ENCODE data around the gene SPRR1B.
"Not testable (repeated sequence)": the region's sequence is repeated elsewhere in the genome, so short reads cannot be mapped to it uniquely, and the experiment has no call there.

The SPRR1B gene

DNA sequence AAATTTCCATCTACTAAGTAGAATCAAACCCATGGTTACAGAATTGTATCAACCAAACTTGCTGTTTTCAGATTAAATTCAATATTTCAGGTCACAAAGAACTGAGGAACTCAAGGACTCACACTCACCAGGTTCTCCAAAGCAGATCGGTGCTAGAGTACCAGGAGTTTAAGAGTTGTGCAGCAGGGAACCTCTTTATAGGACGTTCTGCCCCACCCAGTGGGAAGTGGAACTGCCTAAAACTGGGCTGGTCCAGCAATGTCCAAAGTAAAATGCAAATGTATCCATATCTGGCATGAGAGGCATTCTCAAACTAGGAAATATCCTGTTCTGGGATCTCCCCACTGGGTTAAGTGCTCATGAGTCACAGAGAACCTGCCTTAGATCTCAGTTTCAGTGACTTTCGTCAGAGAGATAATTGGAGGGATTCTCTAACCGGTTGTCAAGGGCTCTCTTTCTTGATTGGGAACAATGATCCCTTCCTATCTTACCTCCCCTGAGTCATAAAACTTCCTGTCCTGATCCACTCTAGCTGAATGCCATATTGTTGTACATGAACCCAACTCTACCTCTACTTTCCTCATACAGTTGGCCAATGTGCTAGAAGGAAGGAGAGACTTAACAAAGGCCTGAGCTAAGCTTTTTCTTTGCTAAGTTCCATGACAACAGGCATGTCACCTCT, 10.1 kb downstream of the SPRR1B start, which contains the start of gene SPRR2D:
Gene SPRR2D, minus strand, starts transcription at position 171 of the 682 bp plus-strand sequence. CDS start 774 bp downstream, outside the sequence.
- DNase-seq: no peak

DNA sequence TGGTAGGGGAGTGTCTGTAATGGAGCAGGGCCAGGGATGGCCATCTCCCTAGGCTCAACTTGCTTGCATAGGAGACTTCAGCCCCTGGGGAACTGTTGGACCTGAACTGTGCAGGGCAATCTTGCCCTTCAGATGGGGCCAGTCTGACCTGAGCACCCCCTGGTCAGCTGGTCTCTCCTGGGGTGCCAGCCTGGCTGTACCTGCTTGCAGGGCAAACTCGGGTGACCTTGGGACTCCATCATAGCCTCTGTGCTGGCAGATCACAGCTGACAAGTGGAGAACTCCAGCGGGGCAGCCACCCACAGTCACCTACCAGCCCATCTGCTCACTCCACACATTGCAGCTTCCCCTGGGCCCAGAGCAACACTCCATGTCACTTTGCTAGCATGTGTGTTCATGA, 18.2 kb downstream of the SPRR1B start:
- DNase-seq: no peak

DNA sequence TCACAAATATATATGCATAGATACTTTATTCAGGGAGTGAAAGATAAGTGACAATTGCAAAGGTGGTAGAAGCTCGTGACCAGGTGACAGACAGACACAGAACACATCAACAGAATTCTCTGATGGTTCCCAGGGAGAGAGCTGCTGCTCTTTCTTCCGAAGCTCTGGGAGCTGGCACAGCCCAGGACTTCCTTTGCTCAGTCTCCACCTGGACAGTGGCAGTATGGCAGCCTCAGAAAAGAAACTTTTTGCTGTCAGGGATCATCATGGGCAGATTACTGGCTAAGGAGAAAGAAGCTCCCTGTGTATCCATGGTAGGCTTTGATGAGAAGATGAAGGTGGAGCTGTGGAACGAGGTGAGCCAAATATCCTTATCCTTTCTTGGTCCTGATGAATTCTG, 25.1 kb downstream of the SPRR1B start:
- not testable (repeated sequence) for DNase-seq

DNA sequence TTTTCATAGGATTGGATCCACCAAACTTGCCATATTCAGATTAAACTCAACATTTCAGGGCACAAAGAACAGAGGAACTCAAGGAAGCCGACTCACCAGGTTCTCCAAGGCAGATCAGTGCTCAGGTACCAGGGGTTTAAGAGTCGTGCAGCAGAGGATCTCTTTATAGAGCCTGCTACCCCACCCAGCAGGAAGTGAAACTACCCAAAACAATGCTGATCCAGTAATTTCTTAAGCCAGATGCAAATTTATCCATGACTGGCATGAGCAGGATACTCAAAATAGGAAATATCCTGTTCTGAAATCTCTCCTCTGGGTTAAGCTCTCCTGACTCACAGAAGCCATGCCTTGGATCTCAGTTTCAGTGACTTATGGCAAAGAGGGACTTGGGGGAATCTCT, 26.4 kb downstream of the SPRR1B start, which contains the start of gene SPRR2A:
Gene SPRR2A, minus strand, starts transcription at position 138 of the 400 bp plus-strand sequence. CDS start 777 bp downstream, outside the sequence.
- no peak for DNase-seq

DNA sequence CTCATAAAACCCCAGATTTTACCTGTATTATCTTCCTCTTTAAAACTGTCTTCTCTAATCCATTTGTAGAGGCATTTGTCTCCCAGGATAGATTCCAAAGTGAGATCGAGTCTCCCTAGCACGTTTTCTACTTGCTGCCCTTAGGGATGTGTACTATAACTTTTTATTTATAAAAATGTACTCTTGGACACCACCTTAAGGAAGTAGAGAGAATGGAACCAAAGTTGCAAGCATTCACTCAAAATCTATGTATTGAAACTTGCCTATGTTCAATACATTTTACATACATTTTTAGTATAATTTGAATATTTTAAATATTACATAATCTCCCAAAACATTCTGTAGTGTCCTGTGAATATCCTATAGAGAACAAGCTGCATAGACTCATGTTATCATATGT, 27.2 kb downstream of the SPRR1B start:
- DNase-seq: no peak

DNA sequence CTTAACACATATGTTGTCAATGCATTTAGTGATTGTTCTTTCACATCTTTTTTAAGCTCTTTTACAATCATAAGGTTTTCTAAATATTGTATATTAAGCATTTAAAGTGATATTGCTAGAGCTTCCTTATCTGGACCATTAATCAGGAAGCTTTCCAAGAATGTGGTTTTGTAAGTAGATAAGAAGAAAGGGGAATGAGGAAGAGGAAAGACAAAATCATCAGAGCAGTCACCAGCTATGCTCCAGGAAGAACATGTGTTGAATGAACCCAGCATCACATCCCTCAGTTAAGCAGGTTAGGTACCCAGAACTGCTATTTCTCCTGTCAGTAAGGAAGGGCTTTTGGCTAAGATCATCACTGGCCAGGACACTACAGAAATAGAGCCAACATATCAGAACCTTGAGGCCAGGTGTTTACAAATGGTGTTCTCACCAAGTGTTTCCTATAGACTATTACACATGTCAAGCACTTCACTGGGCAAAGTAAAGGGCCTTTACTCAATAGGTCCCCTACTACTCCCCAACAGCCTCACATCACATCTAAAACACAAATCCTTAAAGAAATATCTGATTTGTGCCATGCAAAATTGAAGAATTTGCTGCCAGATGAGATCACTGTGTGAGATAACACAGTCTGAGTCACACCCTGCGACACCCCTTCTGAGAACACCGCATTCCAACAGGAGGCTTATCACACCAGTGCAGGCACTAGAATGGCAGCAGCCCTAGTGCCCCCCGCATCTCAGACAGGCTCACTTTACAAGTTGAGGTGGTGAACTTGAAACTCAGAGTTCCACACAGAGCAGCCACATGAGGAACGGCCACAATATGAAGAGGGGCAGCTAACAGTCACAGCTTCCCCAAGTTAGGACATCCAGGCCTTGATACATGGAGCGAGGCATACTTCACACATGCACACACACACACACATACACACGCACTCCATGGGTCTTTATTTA, 28.1 kb downstream of the SPRR1B start:
- DNase-seq: no peak

DNA sequence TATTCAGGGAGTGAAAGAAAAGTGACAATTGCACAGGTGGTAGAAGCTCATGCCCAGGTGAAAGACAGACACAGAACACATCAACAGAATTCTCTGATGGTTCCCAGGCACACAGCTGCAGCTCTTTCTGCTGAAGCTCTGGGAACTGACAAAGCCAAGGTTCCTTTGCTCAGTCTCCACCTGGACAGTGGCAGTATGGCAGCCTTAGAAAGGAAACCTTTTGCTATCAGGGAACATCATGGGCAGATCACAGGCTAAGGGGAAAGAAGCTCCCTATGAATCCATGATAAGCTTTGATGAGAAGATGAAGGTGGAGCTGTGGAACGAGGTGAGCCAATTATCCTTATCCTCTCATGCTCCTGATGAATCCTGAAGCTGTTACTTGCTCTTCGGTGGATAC, 39.2 kb downstream of the SPRR1B start:
- DNase-seq: no peak

DNA sequence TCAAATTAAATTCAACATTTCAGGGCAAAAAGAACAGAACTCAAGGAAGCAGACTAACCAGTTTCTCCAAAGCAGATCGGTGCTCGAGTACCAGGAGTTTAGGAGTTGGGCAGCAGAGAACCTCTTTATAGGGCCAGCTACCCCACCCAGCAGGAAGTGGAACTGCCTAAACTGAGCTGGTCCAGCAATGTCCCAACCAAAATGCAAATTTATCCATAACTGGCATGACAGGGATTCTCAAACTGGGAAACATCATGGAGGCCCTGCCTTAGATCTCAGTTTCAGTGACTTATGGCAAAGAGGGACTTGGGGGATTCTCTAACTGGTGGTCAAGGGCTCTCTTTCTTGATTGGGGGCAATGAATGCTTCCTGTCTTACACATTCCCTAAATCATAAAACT, 40.5 kb downstream of the SPRR1B start, which contains the start of gene SPRR2B:
Gene SPRR2B, minus strand, starts transcription at position 101 of the 400 bp plus-strand sequence. CDS start 772 bp downstream, outside the sequence.
- DNase-seq: no peak

DNA sequence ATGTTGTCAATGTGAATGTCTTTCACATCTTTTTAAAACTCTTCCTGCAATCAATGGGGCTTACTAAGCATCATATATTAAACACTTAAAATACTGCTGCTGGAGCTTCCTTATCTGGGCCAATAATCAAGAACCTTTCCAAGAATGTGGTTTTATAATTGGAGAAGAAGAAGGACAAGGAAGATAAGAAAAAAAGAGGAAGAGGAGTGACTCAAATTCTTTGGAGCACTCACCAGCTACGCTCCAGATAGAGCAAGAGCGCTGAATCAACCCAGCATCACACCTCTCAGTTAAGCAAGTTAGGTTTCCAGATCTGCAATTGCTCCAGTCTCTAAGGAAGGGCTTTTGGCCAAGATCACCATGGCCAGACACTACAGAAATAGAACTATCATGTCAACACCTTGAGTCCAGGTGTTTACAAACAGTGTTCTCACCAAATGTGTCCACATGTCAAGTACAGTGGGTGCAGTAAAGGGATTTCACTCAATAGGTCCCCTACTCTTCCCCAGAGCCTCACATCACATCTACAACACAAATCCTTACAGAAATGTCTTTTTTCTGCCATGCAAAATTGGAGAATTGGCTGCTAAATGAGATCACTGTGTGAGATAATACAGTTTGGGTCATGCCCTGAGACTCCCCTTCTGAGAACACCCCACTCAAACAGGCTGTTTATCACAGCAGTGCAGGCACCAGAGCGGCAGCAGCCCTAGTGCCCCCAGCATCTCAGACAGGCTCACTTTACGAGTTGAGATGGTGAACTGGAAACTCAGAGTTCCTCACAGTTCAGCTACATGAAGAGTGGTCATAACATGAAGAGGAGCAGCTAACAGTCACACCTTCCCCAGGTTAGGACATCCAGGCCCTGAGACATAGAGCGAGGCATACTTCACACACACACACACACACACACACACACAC, 42.1 kb downstream of the SPRR1B start:
- no peak for DNase-seq

DNA sequence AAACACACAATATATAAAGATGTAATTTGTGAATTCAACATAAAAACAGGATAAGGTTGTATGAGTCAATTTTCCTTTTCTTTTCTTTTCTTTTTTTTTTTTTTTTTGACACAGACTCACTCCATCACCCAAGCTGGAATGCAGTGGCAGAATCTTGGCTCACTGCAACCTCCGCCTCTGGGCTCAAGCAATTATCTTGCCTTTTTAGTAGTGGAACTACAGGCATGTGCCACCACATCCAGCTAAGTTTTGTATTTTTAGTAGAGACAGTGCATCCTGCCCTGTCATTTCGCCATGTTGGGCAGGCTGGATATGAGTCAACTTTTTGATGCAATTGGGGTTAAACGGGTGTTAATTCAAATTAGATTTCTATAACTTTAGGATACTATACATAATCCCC, 50.7 kb downstream of the SPRR1B start:
- no peak for DNase-seq
